HEK293T (cell line): ENCODE measurements around the gene TRPC4AP.

Experiments
- CTCF ChIA-PET: fragments of 350-600 bp; formaldehyde crosslinking; extraction: SDS; loops from one replicate; lab custom pipeline; 2021; ENCODE audit warnings: antibody characterized with exemption, inconsistent platforms; lab: Yijun Ruan, JAX
- POLR2A ChIA-PET: fragments of 350-600 bp; formaldehyde crosslinking; extraction: SDS; loops from one replicate; lab custom pipeline; 2020; ENCODE audit warnings: antibody characterized with exemption, inconsistent platforms; lab: Yijun Ruan, JAX
- DNase-seq: peaks from one replicate; pipeline ENCODE4 v3.0.0; 2012; ENCODE audit warnings: mixed read lengths; ENCODE audit errors: extremely low spot score
- ARNT ChIP-seq: fragments of 450-650 bp; IDR thresholded peaks from 2 replicates; pipeline ENCODE4 v1.6.1; 2017; ENCODE audit warnings: mild to moderate bottlenecking
- BHLHE40 ChIP-seq: fragments of 450-650 bp; IDR thresholded peaks from 2 replicates; pipeline ENCODE4 v1.6.1; 2016; ENCODE audit warnings: mild to moderate bottlenecking, moderate library complexity, borderline replicate concordance
- CTBP1 ChIP-seq: fragments of 450-650 bp; IDR thresholded peaks from 2 replicates; pipeline ENCODE4 v1.6.1; 2016; ENCODE audit warnings: borderline replicate concordance
- ELF4 ChIP-seq: fragments of 450-650 bp; IDR thresholded peaks from 2 replicates; pipeline ENCODE4 v1.6.1; 2017; ENCODE audit warnings: antibody characterized with exemption
- FOXA1 ChIP-seq: fragments of 450-650 bp; IDR thresholded peaks from 2 replicates; pipeline ENCODE4 v1.6.1; 2016; ENCODE audit warnings: mild to moderate bottlenecking
- FOXK2 ChIP-seq: fragments of 450-650 bp; IDR thresholded peaks from 2 replicates; pipeline ENCODE4 v1.6.1; 2016; ENCODE audit warnings: mild to moderate bottlenecking
- FOXM1 ChIP-seq: fragments of 450-650 bp; IDR thresholded peaks from 2 replicates; pipeline ENCODE4 v1.6.1; 2017; ENCODE audit warnings: mild to moderate bottlenecking, borderline replicate concordance
- HDGF ChIP-seq: fragments of 450-650 bp; IDR thresholded peaks from 2 replicates; pipeline ENCODE4 v1.6.1; 2017; ENCODE audit warnings: antibody characterized with exemption, borderline replicate concordance
- L3MBTL2 ChIP-seq: fragments of 450-650 bp; conservative IDR thresholded peaks from 2 replicates; pipeline ENCODE4 v1.6.1; 2016; ENCODE audit warnings: mild to moderate bottlenecking
- LEF1 ChIP-seq: fragments of 450-650 bp; IDR thresholded peaks from 2 replicates; pipeline ENCODE4 v1.6.1; 2017; ENCODE audit warnings: mild to moderate bottlenecking, borderline replicate concordance
- NFRKB ChIP-seq: fragments of 450-650 bp; IDR thresholded peaks from 2 replicates; pipeline ENCODE4 v1.6.1; 2016; ENCODE audit warnings: mild to moderate bottlenecking, moderate library complexity
- PKNOX1 ChIP-seq: fragments of 450-650 bp; IDR thresholded peaks from 2 replicates; pipeline ENCODE4 v1.6.1; 2016
- SP1 ChIP-seq: fragments of 450-650 bp; IDR thresholded peaks from 2 replicates; pipeline ENCODE4 v1.6.1; 2017
- SUZ12 ChIP-seq: fragments of 450-650 bp; IDR thresholded peaks from 2 replicates; pipeline ENCODE4 v1.6.1; 2016; ENCODE audit warnings: mild to moderate bottlenecking
- TARDBP ChIP-seq: fragments of 450-650 bp; IDR thresholded peaks from 2 replicates; pipeline ENCODE4 v1.6.1; 2016
- ZNF384 ChIP-seq: fragments of 450-650 bp; IDR thresholded peaks from 2 replicates; pipeline ENCODE4 v1.6.1; 2016

The TRPC4AP gene

DNA sequence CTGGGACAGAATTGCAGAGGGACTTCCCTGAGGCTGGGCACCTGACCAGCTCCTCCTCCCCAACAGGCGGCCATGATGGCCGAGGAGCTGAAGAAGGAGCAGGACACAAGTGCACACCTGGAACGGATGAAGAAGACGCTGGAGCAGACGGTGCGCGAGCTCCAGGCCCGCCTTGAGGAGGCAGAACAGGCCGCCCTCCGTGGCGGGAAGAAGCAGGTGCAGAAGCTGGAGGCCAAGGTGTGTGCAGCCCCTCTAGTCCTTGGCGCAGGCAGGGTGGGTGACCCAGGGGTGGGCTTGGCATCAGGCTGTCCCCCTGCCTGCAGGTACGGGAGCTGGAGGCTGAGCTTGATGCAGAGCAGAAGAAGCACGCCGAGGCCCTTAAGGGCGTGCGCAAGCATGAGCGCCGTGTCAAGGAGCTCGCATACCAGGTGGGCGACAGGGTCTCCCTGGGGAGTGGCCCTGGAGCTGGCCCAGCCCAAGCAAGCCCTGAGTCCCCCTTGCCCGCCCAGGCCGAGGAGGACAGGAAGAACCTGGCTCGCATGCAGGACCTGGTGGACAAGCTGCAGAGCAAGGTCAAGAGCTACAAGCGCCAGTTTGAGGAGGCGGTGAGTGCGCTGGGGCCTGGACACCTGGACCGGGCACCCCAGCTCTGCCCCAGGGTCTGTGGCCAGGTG, 91.5 kb downstream of the TRPC4AP start:
- CTCF ChIA-PET: interaction anchor here (0.9 to 1.5 kb wide), 3 partner anchors 14 to 127 kb away, joined by 3 to 5 read pairs (median 3); no protein-coding TSS in a partner anchor
- no peak for TF ChIP-seq CTBP1
- DNase-seq: no peak
- POLR2A ChIA-PET: interaction anchor here (1.1 kb wide), 1 partner anchor 45 kb away, joined by 3 read pairs; no protein-coding TSS in a partner anchor

- no peak for TF ChIP-seq NFRKB
- TF ChIP-seq L3MBTL2: no peak
- no peak for TF ChIP-seq LEF1
- TF ChIP-seq TARDBP: no peak
- TF ChIP-seq ELF4: no peak
- no peak for TF ChIP-seq BHLHE40
- no peak for TF ChIP-seq FOXA1
- no peak for TF ChIP-seq HDGF
- TF ChIP-seq CTBP1: no peak
- TF ChIP-seq SUZ12: no peak
- TF ChIP-seq FOXM1: no peak
- no peak for TF ChIP-seq ARNT
- TF ChIP-seq SP1: no peak
- no peak for TF ChIP-seq ZNF384
- POLR2A ChIA-PET: interaction anchor here (1.1 kb wide), 1 partner anchor 44 kb away, joined by 3 read pairs; no protein-coding TSS in a partner anchor
- no peak for DNase-seq
- CTCF ChIA-PET: interaction anchor here (1.5 kb wide), 1 partner anchor 126 kb away, joined by 3 read pairs; no protein-coding TSS in a partner anchor
Measured at GRCh38 chr20:35000311-35000921, 92.2 kb downstream of the TRPC4AP start.

DNA sequence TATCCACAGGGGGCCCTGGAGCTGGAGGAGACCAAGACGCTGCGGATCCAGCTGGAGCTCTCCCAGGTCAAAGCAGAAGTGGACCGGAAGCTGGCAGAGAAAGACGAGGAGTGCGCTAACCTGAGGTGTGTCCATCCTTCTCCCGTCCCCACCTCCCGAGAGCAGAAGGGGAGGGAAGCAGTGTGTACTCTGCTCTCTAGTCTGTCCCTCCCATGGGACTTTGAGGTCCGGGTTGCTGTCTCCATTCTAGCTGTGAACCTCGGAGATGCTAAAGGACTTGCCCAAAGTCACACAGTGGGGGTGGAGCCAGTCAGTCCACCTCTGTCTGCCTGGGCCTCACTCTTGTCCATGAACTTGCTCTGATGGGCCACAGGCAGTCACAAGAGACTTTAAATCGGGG, 92.8 kb downstream of the TRPC4AP start:
- ChIA-PET POLR2A (no interaction called here), CTCF (interaction anchor here (0.6 to 1.5 kb wide), 2 partner anchors 14 to 125 kb away, joined by 3 to 4 read pairs; no protein-coding TSS in a partner anchor)
- TF ChIP-seq SUZ12 (no peak), NFRKB (no peak), ZNF384 (no peak), TARDBP (no peak), ARNT (no peak), SP1 (no peak), L3MBTL2 (no peak), ELF4 (no peak), BHLHE40 (no peak), FOXA1 (no peak), FOXM1 (no peak), HDGF (no peak), PKNOX1 (no peak)
- DNase-seq: no peak

GRCh38 chr20:34999021-34999451, 93.6 kb downstream of the TRPC4AP start:
- ChIA-PET POLR2A (no interaction called here), CTCF (no interaction called here)
- DNase-seq: no peak
- TF ChIP-seq PKNOX1 (no peak), L3MBTL2 (no peak), LEF1 (no peak), ZNF384 (no peak), CTBP1 (no peak), BHLHE40 (no peak), TARDBP (no peak)

- ChIA-PET POLR2A (no interaction called here), CTCF (no interaction called here)
Measured at GRCh38 chr20:34998331-34998950, 94.2 kb downstream of the TRPC4AP start.

More at GRCh38 chr20:34998331-34998950, 94.2 kb downstream of the TRPC4AP start:
- no peak for DNase-seq
- TF ChIP-seq BHLHE40 (no peak), ZNF384 (no peak), LEF1 (no peak), FOXM1 (no peak), SUZ12 (no peak), SP1 (no peak), FOXA1 (no peak), TARDBP (no peak), HDGF (no peak), PKNOX1 (no peak), FOXK2 (no peak), L3MBTL2 (no peak), ELF4 (no peak), NFRKB (no peak), CTBP1 (no peak)
